Testis (tissue), 3 donors: Measurements from ENCODE around the gene ACBD6. TPM values are rescaled to one million over a fixed set of nuclear protein-coding genes. Genes with fewer than 3 reads are reported as not detected.

Experiments used
- DNase-seq: peaks from one replicate; pipeline ENCODE4 v3.0.0-alpha.2; 2019
- H3K27ac ChIP-seq, 2 donors: fragments of 200-600 bp; sonication (generic); one replicate each; pipeline ENCODE4 v1.5.1; 2019
- H3K27me3 ChIP-seq: fragments of 200-600 bp; sonication (generic); one replicate; pipeline ENCODE4 v1.5.1; 2019
- H3K36me3 ChIP-seq: fragments of 200-600 bp; sonication (generic); one replicate; pipeline ENCODE4 v1.5.1; 2017; ENCODE audit warnings: low read depth; ENCODE audit errors: missing control alignments
- H3K4me1 ChIP-seq: fragments of 200-600 bp; sonication (generic); one replicate; pipeline ENCODE4 v1.5.1; 2019
- H3K4me3 ChIP-seq, 2 donors: fragments of 200-600 bp; sonication (generic); one replicate each; pipeline ENCODE4 v1.5.1; 2017 to 2019
- H3K9me3 ChIP-seq: fragments of 200-600 bp; sonication (generic); one replicate; pipeline ENCODE4 v1.5.1; 2017
- CTCF ChIP-seq, 3 experiments: fragments of 450-650 bp in 2 of 3; fragments of 200-600 bp in 1 of 3; sonication (generic) in 1 of 3; IDR thresholded peaks; one replicate each; pipeline ENCODE4 v1.5.1; 2016 to 2019; ENCODE audit warnings: antibody characterized with exemption in 3 of 3, mild to moderate bottlenecking in 2 of 3, moderate library complexity in 1 of 3
- POLR2A ChIP-seq: fragments of 450-650 bp; IDR thresholded peaks from one replicate; pipeline ENCODE4 v1.6.1; 2017; ENCODE audit warnings: antibody characterized with exemption, mild to moderate bottlenecking, moderate library complexity
- WGBS, 2 donors: methylation state at CpG; one replicate each; pipeline ENCODE4 v1.1.5; 2018; 5-methylcytosine and 5-hydroxymethylcytosine counted together
- intact Hi-C: fragments of 100-400 bp; cut with DNase I; formaldehyde crosslinking; loops from one replicate; pipeline ENCODE4 v1.15.1; 2023; ENCODE audit warnings: low total_unique reads
- polyA plus RNA-seq: library from polyadenylated mRNA; stranded (reverse); fragments of 350-450 nt; fragmentation: Illumina TruSeq; extraction: RNeasy Lipid Tissue Mini Kit (QIAGEN cat#74804); gene quantifications from one replicate; pipeline ENCODE4 v1.2.3, GENCODE V29; 2014; ENCODE audit warnings: low read depth, low replicate concordance; ENCODE audit not compliant: insufficient read depth
- total RNA-seq, 2 donors: library from RNA; depleted of rRNA; stranded (reverse); fragments of >200 nt; gene quantifications; one replicate each; pipeline ENCODE4 v1.2.3, GENCODE V29; 2016

The ACBD6 gene
- total and polyA plus RNA-seq, 3 donors from 2014 or later: 61.9 to 102 (median 97.2) TPM

- Histone ChIP-seq H3K4me1 (no peaks in the 10 kb centered on the region), H3K27me3 (no peaks in the 10 kb centered on the region), H3K36me3 (no peaks in the 10 kb centered on the region), H3K4me3 (no peak overlapping the region), H3K9me3 (no peaks in the 10 kb centered on the region), H3K27ac (no peak overlapping the region)
- no peak for TF ChIP-seq POLR2A
- TF ChIP-seq CTCF (IDR thresholded peaks at IDR 0.05): no peak
- 83 to 84% methylated on average over 7 of the region's 7 CpGs for WGBS, 2 donors
- DNase-seq: no peak
- intact Hi-C loops: no loop called here
Observed at GRCh38 chr1:180299479-180300221, 202.7 kb downstream of the ACBD6 start.

GRCh38 chr1:180295999-180296398 lies 206.4 kb downstream of the ACBD6 start:
- Histone ChIP-seq H3K36me3 (no peaks in the 10 kb centered on the region), H3K27me3 (no peaks in the 10 kb centered on the region), H3K27ac (no peak overlapping the region), H3K4me3 (no peak overlapping the region), H3K9me3 (no peaks in the 10 kb centered on the region), H3K4me1 (no peaks in the 10 kb centered on the region)
- TF ChIP-seq CTCF (IDR thresholded peaks at IDR 0.05) (no peak), POLR2A (no peak)
- WGBS, 2 donors: 95 to 97% methylated on average over 1 of the region's 1 CpG
- intact Hi-C loops: no loop called here
- no peak for DNase-seq

- WGBS, 2 donors: 94 to 100% methylated on average over 2 of the region's 2 CpGs
- TF ChIP-seq CTCF (IDR thresholded peaks at IDR 0.05): no peak
- TF ChIP-seq POLR2A: no peak
- Histone ChIP-seq H3K4me1 (no peaks in the 10 kb centered on the region), H3K36me3 (no peaks in the 10 kb centered on the region), H3K4me3 (no peak overlapping the region), H3K27me3 (no peaks in the 10 kb centered on the region), H3K9me3 (no peaks in the 10 kb centered on the region), H3K27ac (no peak overlapping the region)
- intact Hi-C loops: no loop called here
- DNase-seq: no peak
Observed at GRCh38 chr1:180294711-180295110, 207.7 kb downstream of the ACBD6 start.

- H3K9me3 ChIP-seq: no peaks in the 10 kb centered on the region
- intact Hi-C loops: no loop called here
- no peak for DNase-seq
- peaks cover 5% of the 10 kb centered on the region for H3K4me1 ChIP-seq
- TF ChIP-seq CTCF (IDR thresholded peaks at IDR 0.05): no peak
- no peak for TF ChIP-seq POLR2A
- H3K27me3 ChIP-seq: no peaks in the 10 kb centered on the region
- no peaks in the 10 kb centered on the region for H3K36me3 ChIP-seq
- H3K4me3 ChIP-seq: no peak overlapping the region
- H3K27ac ChIP-seq: no peak overlapping the region
- 92 to 95% methylated on average over 1 of the region's 1 CpG for WGBS, 2 donors
Observed at GRCh38 chr1:180291004-180291403, 211.4 kb downstream of the ACBD6 start.
